ENCODE measurements around the gene MFAP4.

DNA sequence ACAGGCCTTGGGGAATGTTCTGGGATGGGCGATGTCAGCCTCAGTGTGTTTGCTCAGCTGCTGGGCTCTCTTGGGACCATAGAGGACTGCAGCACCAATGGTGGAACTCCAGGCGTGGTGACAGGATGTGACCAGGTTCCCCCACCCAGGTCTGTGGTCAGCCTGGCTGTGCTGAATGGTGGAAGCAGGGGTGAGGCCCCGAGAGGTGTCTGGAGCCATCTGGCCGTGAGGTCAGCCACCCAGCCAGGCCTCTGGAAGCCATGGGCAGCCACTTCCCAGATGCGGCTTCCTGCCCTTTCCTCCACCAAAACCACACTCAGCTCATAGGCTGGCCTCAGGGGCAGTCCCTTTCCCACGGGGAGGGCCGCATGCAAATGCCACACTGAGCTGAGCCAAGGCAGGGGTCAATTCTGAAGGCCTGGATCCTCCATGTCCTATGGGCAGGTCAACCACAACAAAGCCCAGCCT lies 16.5 kb downstream of the MFAP4 start:
- TF ChIP-seq, protein P1, sequence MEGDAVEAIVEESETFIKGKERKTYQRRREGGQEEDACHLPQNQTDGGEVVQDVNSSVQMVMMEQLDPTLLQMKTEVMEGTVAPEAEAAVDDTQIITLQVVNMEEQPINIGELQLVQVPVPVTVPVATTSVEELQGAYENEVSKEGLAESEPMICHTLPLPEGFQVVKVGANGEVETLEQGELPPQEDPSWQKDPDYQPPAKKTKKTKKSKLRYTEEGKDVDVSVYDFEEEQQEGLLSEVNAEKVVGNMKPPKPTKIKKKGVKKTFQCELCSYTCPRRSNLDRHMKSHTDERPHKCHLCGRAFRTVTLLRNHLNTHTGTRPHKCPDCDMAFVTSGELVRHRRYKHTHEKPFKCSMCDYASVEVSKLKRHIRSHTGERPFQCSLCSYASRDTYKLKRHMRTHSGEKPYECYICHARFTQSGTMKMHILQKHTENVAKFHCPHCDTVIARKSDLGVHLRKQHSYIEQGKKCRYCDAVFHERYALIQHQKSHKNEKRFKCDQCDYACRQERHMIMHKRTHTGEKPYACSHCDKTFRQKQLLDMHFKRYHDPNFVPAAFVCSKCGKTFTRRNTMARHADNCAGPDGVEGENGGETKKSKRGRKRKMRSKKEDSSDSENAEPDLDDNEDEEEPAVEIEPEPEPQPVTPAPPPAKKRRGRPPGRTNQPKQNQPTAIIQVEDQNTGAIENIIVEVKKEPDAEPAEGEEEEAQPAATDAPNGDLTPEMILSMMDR (IDR thresholded peaks at IDR 0.05 in 2 of 3, conservative IDR thresholded peaks at IDR 0.05 in 1 of 3; ENCODE audit: borderline replicate concordance in 1 of 3, insufficient read depth in 1 of 3, low read depth in 2 of 3, low read length in 2 of 3): no peak
- TF ChIP-seq POLR2AphosphoS5 (IDR thresholded peaks at IDR 0.05; ENCODE audit: low read depth, low read length) (no peak), JUND (IDR thresholded peaks at IDR 0.05) (no peak), ZNF274 (IDR thresholded peaks at IDR 0.05; ENCODE audit: low read depth, low read length) (no peak), YY1 (IDR thresholded peaks at IDR 0.05; ENCODE audit: extremely low read depth, insufficient replicate concordance, low read depth, low read length) (no peak), RAD21 (IDR thresholded peaks at IDR 0.05; ENCODE audit: low read depth) (no peak), MAX (IDR thresholded peaks at IDR 0.05) (no peak), SRF (IDR thresholded peaks at IDR 0.05; ENCODE audit: low read depth) (no peak), SIN3A (IDR thresholded peaks at IDR 0.05; ENCODE audit: low read depth) (no peak), POLR2A (IDR thresholded peaks at IDR 0.05; ENCODE audit: borderline replicate concordance, extremely low read depth, insufficient read depth, insufficient read length) (no peak), REST (IDR thresholded peaks at IDR 0.05; ENCODE audit: low read depth) (no peak)
